ENCODE data around the gene IZUMO1R.

DNA sequence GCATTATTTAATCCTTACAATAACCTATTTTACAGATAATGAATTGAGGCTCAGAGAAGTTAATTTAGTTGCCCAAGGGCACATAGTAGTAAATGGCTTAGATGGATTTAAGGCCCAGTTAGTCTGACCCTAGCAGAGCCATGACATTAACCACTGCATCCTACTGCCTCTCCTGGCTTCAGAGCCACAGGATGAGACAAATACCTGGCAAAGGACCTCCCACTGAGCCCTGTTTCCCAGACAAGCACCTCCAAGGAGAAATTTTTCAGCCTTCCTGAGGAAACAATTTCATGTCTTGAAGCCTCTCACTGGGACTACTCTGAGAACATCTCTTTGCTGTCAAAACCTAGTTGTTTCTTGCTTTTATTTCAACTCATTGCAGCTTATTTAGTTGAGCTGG lies 28.4 kb downstream of the IZUMO1R start:
- no peak for TF ChIP-seq TAF1 (IDR thresholded peaks at IDR 0.05; ENCODE audit: borderline replicate concordance, insufficient read depth, low read length)
- no peak for TF ChIP-seq POLR2AphosphoS5 (IDR thresholded peaks at IDR 0.05; ENCODE audit: low read depth, low read length)
- TF ChIP-seq, protein P1, sequence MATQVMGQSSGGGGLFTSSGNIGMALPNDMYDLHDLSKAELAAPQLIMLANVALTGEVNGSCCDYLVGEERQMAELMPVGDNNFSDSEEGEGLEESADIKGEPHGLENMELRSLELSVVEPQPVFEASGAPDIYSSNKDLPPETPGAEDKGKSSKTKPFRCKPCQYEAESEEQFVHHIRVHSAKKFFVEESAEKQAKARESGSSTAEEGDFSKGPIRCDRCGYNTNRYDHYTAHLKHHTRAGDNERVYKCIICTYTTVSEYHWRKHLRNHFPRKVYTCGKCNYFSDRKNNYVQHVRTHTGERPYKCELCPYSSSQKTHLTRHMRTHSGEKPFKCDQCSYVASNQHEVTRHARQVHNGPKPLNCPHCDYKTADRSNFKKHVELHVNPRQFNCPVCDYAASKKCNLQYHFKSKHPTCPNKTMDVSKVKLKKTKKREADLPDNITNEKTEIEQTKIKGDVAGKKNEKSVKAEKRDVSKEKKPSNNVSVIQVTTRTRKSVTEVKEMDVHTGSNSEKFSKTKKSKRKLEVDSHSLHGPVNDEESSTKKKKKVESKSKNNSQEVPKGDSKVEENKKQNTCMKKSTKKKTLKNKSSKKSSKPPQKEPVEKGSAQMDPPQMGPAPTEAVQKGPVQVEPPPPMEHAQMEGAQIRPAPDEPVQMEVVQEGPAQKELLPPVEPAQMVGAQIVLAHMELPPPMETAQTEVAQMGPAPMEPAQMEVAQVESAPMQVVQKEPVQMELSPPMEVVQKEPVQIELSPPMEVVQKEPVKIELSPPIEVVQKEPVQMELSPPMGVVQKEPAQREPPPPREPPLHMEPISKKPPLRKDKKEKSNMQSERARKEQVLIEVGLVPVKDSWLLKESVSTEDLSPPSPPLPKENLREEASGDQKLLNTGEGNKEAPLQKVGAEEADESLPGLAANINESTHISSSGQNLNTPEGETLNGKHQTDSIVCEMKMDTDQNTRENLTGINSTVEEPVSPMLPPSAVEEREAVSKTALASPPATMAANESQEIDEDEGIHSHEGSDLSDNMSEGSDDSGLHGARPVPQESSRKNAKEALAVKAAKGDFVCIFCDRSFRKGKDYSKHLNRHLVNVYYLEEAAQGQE (IDR thresholded peaks at IDR 0.05; ENCODE audit: insufficient read depth in 1 of 2, low read depth in 2 of 2, low read length in 2 of 2): no peak
- TF ChIP-seq FOXP2 (optimal IDR thresholded peaks at IDR 0.05; ENCODE audit: borderline replicate concordance, extremely low read depth, extremely low read length, insufficient read depth): no peak
- no peak for TF ChIP-seq SIN3A (IDR thresholded peaks at IDR 0.05; ENCODE audit: borderline replicate concordance, insufficient read depth, low read length)

Measured in PFSK-1 (cell line).